Breast epithelium (tissue), 4 donors: ENCODE data around the gene PITPNM1. TPM values are rescaled to one million over a fixed set of nuclear protein-coding genes. Genes with fewer than 3 reads are reported as not detected.

Source experiments
- DNase-seq, 2 donors: peaks; one replicate each; pipeline ENCODE4 v3.0.0-alpha.2; 2019; ENCODE audit warnings: low spot score in 2 of 2
- H3K27ac ChIP-seq, 2 donors: fragments of 200-600 bp; sonication (generic) in 1 of 2; one replicate each; pipeline ENCODE4 v1.5.1; 2016 to 2019; ENCODE audit warnings: mild to moderate bottlenecking in 1 of 2
- H3K27me3 ChIP-seq, 2 donors: fragments of 200-600 bp; sonication (generic) in 1 of 2; one replicate each; pipeline versions ENCODE4 v1.5.1 to v1.6.0; 2017 to 2019; ENCODE audit warnings: control low read depth in 1 of 2, mild to moderate bottlenecking in 1 of 2
- H3K36me3 ChIP-seq: fragments of 200-600 bp; one replicate; pipeline ENCODE4 v1.5.1; 2019
- H3K4me1 ChIP-seq, 2 donors: fragments of 200-600 bp; sonication (generic); one replicate each; pipeline ENCODE4 v1.5.1; 2016 to 2019; ENCODE audit warnings: control low read depth in 1 of 2
- H3K4me3 ChIP-seq, 3 donors: fragments of 200-600 bp; sonication (generic); 1 replicate in 2 of 3; 2 replicates in 1 of 3; pipeline ENCODE4 v1.5.1; 2016 to 2019; ENCODE audit warnings: mild to moderate bottlenecking in 3 of 3, moderate library complexity in 2 of 3
- H3K9me3 ChIP-seq, 2 donors: fragments of 200-600 bp; sonication (generic) in 1 of 2; one replicate each; pipeline ENCODE4 v1.5.1; 2016 to 2019; ENCODE audit warnings: control low read depth in 1 of 2
- CTCF ChIP-seq, 3 donors: fragments of 450-650 bp; IDR thresholded peaks; one replicate each; pipeline ENCODE4 v1.5.1; 2016 to 2017; ENCODE audit warnings: antibody characterized with exemption in 3 of 3, mild to moderate bottlenecking in 3 of 3, moderate library complexity in 3 of 3
- POLR2A ChIP-seq: fragments of 450-650 bp; IDR thresholded peaks from one replicate; pipeline ENCODE4 v1.6.1; 2016; ENCODE audit warnings: antibody characterized with exemption, mild to moderate bottlenecking, moderate library complexity
- POLR2AphosphoS5 ChIP-seq, 3 donors: sonication (generic); formaldehyde crosslinking; IDR thresholded peaks; one replicate each; pipeline ENCODE4 v1.6.1; 2017; ENCODE audit warnings: antibody characterized with exemption in 3 of 3
- intact Hi-C: fragments of 100-400 bp; cut with DNase I; formaldehyde crosslinking; loops from one replicate; pipeline ENCODE4 v1.15.1; 2023; ENCODE audit warnings: low total_unique reads
- total RNA-seq, 3 donors: library from RNA; depleted of rRNA; stranded (reverse); fragments of >200 nt; gene quantifications; one replicate each; pipeline ENCODE4 v1.1.0, GENCODE V29; 2016

PITPNM1 gene
- total RNA-seq, 3 donors from 2014 or later: 6.4 to 20.0 (median 11.7) TPM

GRCh38 chr11:67491276-67492068 lies 13.7 kb downstream of the PITPNM1 start:
- H3K27me3 ChIP-seq: no peaks in the 10 kb centered on the region
- no peaks in the 10 kb centered on the region for H3K4me1 ChIP-seq
- intact Hi-C loops: no loop called here
- no peak overlapping the region for H3K4me3 ChIP-seq
- no peaks in the 10 kb centered on the region for H3K36me3 ChIP-seq
- H3K27ac ChIP-seq: peak overlapping the region; percentile 48 to 60
- no peak for DNase-seq
- no peaks in the 10 kb centered on the region for H3K9me3 ChIP-seq
- TF ChIP-seq CTCF (IDR thresholded peaks at IDR 0.05) (no peak), POLR2AphosphoS5 (IDR thresholded peaks at IDR 0.05) (no peak), POLR2A (no peak)

GRCh38 chr11:67490727-67491065 lies 14.5 kb downstream of the PITPNM1 start:
- no peaks in the 10 kb centered on the region for H3K4me1 ChIP-seq
- H3K27ac ChIP-seq: peak overlapping the region in 1 of 2 donors; percentile 39
- intact Hi-C loops: no loop called here
- H3K36me3 ChIP-seq: no peaks in the 10 kb centered on the region
- no peak for DNase-seq
- H3K27me3 ChIP-seq: no peaks in the 10 kb centered on the region
- H3K9me3 ChIP-seq: no peaks in the 10 kb centered on the region
- no peak overlapping the region for H3K4me3 ChIP-seq
- TF ChIP-seq POLR2AphosphoS5 (IDR thresholded peaks at IDR 0.05) (no peak), POLR2A (no peak), CTCF (IDR thresholded peaks at IDR 0.05) (no peak)

- Histone ChIP-seq H3K27ac (peak overlapping the region in 1 of 2 donors; percentile 39), H3K36me3 (no peaks in the 10 kb centered on the region), H3K4me3 (no peak overlapping the region), H3K27me3 (no peaks in the 10 kb centered on the region), H3K4me1 (no peaks in the 10 kb centered on the region), H3K9me3 (no peaks in the 10 kb centered on the region)
- intact Hi-C loops: no loop called here
- no peak for DNase-seq
- no peak for TF ChIP-seq POLR2AphosphoS5 (IDR thresholded peaks at IDR 0.05)
- TF ChIP-seq CTCF (IDR thresholded peaks at IDR 0.05): no peak
Measured at GRCh38 chr11:67489885-67490726, 15.1 kb downstream of the PITPNM1 start.

- no peaks in the 10 kb centered on the region for H3K36me3 ChIP-seq
- H3K27me3 ChIP-seq: no peaks in the 10 kb centered on the region
- DNase-seq: no peak
- intact Hi-C loops: no loop called here
- no peaks in the 10 kb centered on the region for H3K4me1 ChIP-seq
- no peaks in the 10 kb centered on the region for H3K9me3 ChIP-seq
- no peak overlapping the region for H3K4me3 ChIP-seq
- TF ChIP-seq POLR2AphosphoS5 (IDR thresholded peaks at IDR 0.05) (no peak), POLR2A (no peak), CTCF (IDR thresholded peaks at IDR 0.05) (no peak)
- no peak overlapping the region for H3K27ac ChIP-seq
Measured at GRCh38 chr11:67489203-67489884, 15.8 kb downstream of the PITPNM1 start.
